ENCODE measurements around the gene DEFB131B.

Gene DEFB131B

GRCh38 chr11:71933141-71933933 is 55.1 kb downstream of the DEFB131B start:
- no peak overlapping the region for H3K4me3 ChIP-seq (ENCODE audit: low read depth, low read length)

More at GRCh38 chr11:71933141-71933933, 55.1 kb downstream of the DEFB131B start:
- Histone ChIP-seq H3K4me1 (ENCODE audit: control insufficient read depth, insufficient read depth, low read length) (peaks cover 7% of the 10 kb centered on the region; the same call in 1 of the 2 replicates), H3K36me3 (ENCODE audit: control insufficient read depth, insufficient read depth, low read length) (peaks cover 7% of the 10 kb centered on the region), H3K9me3 (ENCODE audit: control insufficient read depth, insufficient read depth, low read length) (no peaks in the 10 kb centered on the region), H3K27ac (ENCODE audit: low read depth, low read length) (no peak overlapping the region), H3K9ac (ENCODE audit: low read depth, low read length) (no peak overlapping the region), H3K27me3 (ENCODE audit: control insufficient read depth, insufficient read depth, low read length) (no peaks in the 10 kb centered on the region)
